IPS-15b (cell line): ENCODE measurements around the gene COL23A1.

Experiments
- H3K27me3 ChIP-seq: one replicate; pipeline ENCODE4 v1.6.1; 2013; ENCODE audit warnings: low read length; ENCODE audit not compliant: control insufficient read depth, insufficient read depth
- H3K36me3 ChIP-seq: one replicate; pipeline ENCODE4 v1.6.1; 2013; ENCODE audit warnings: low read length; ENCODE audit not compliant: control insufficient read depth, insufficient read depth
- H3K4me1 ChIP-seq: one replicate; pipeline ENCODE4 v1.6.1; 2013; ENCODE audit warnings: mild to moderate bottlenecking, low read length; ENCODE audit not compliant: control insufficient read depth, insufficient read depth
- H3K4me3 ChIP-seq: one replicate; pipeline ENCODE4 v1.5.1; 2013; ENCODE audit warnings: low read depth, low read length
- H3K9ac ChIP-seq: one replicate; pipeline ENCODE4 v1.6.1; 2013; ENCODE audit warnings: low read depth, mild to moderate bottlenecking, low read length
- H3K9me3 ChIP-seq: one replicate; pipeline ENCODE4 v1.6.1; 2013; ENCODE audit warnings: mild to moderate bottlenecking, low read length; ENCODE audit not compliant: control insufficient read depth, insufficient read depth

COL23A1 gene

DNA sequence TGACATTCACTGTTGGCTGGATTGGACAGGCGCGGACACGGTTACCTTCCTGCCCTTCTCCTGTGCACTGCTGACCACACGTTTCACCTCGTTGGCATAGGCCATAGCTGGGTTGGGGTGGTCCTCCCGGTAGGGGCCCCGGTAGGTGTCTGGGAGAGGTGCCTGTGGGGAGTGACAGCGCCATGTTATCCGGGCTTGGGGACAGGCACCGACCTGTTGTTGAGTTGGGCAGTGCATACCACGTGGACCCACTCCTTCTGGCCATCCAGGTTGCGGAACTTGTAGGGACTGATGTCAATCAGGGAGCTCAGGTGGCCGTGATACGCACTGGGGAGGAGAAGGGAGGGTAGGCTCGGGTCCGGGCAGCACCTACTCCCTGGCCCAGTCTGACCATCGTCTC, 365.8 kb downstream of the COL23A1 start:
- Histone ChIP-seq H3K9ac (no peak overlapping the region), H3K9me3 (no peaks in the 10 kb centered on the region), H3K4me3 (no peak overlapping the region), H3K4me1 (peaks cover 14% of the 10 kb centered on the region), H3K27me3 (no peaks in the 10 kb centered on the region), H3K36me3 (peaks cover 8% of the 10 kb centered on the region)

DNA sequence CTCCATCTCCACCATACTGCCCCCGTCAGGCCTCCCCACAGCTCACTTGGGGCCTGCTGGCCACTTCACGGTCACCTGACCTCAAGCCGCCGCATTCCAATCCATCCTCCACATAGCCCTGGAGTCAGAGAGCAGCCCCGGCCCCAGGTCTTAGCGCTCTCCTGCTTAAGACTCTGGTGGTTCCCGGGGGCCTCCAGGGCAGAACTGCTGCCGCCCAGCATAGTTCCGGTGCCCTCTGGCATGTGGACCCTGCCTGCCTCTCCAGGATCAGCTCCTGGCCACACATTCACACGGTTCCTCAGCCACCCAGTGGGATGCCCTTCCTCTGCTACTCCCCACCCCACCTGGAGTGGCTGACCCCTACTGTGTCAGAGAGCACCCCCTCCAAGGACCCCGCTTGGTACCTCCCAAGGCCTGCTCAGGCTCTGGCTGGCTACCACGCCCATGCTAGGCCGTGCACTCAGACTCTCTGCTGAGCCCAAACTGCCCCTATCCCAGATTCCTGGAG, 366.3 kb downstream of the COL23A1 start:
- H3K27me3 ChIP-seq, result no peaks in the 10 kb centered on the region
- H3K9me3 ChIP-seq, result no peaks in the 10 kb centered on the region
- no peak overlapping the region for H3K9ac ChIP-seq
- peaks cover 7% of the 10 kb centered on the region for H3K36me3 ChIP-seq
- peak overlapping the region; percentile 14 for H3K4me3 ChIP-seq
- H3K4me1 ChIP-seq, result peaks cover 14% of the 10 kb centered on the region

DNA sequence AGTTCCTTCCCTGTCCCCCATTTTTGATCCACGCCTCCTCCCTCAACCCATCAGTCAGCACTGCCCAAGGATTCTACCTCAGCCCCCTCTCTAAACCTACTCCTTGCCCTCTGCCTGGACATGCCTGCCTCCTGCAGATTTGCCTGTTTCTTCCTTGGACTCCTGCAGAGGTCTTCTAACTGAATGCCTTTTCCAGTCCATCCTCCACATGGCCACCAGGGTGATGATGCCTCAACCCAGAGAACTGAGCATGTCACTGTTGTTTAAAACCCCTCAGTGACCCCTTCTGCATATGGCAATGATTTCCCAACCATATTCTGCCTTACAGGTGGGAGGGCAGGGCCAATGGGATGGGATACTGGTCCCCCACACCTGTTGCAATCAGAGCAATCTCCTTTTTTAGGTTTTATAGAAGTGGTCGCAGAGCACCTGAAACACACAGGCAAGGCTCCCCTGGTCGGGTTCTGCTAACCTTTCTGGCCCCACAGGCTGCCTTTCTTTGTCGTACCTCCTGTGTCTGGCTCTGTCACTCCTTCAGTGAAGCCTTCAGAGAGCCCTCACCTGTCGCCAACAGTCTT, 366.9 kb downstream of the COL23A1 start:
- Histone ChIP-seq H3K9ac (peak overlapping the region; percentile 26), H3K9me3 (no peaks in the 10 kb centered on the region), H3K4me1 (peaks cover 14% of the 10 kb centered on the region), H3K27me3 (no peaks in the 10 kb centered on the region), H3K4me3 (no peak overlapping the region), H3K36me3 (peaks cover 2% of the 10 kb centered on the region)

DNA sequence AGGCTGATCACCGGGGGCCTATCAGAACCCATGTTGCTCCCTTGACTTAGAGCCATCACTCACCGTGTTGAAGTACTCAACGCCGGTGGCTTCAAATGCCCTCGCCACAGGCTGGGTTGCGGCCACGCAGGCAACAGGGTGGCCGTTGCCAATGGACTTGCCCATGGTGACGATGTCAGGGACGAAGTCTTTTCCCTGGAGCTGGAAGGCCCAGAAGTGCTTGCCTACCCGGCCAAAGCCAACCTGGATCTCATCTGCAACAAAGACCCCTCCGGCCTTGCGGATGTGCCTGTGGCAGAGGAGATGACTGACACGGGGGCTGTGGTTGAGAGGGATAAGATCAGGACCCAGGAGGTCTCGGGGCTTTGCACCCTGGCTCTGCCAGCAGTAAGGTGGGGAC, 367.9 kb downstream of the COL23A1 start:
- Histone ChIP-seq H3K27me3 (no peaks in the 10 kb centered on the region), H3K4me1 (peaks cover 14% of the 10 kb centered on the region), H3K4me3 (no peak overlapping the region), H3K36me3 (no peaks in the 10 kb centered on the region), H3K9ac (no peak overlapping the region), H3K9me3 (no peaks in the 10 kb centered on the region)

DNA sequence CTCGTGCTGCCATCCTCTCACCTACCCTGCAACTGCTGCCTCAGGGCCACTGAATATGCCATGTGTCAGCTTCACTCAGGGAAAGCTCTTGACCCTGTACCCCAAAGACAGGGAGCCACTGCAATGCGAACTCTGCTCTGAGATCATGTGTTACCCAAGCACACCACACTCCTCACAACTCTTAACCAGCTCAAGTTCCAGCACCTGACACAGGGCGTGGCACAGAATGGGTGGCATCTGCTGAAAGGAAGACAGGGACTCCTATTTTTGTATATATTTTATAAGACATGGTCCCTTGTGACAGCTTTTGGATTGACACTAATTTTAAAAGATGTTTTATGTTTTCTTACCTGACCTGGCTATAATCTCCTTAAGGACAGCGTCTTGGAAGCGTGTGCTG, 368.3 kb downstream of the COL23A1 start:
- H3K4me1 ChIP-seq, result peaks cover 14% of the 10 kb centered on the region
- H3K4me3 ChIP-seq, result no peak overlapping the region
- H3K36me3 ChIP-seq, result no peaks in the 10 kb centered on the region
- H3K9me3 ChIP-seq, result no peaks in the 10 kb centered on the region
- H3K9ac ChIP-seq, result no peak overlapping the region
- H3K27me3 ChIP-seq, result no peaks in the 10 kb centered on the region

DNA sequence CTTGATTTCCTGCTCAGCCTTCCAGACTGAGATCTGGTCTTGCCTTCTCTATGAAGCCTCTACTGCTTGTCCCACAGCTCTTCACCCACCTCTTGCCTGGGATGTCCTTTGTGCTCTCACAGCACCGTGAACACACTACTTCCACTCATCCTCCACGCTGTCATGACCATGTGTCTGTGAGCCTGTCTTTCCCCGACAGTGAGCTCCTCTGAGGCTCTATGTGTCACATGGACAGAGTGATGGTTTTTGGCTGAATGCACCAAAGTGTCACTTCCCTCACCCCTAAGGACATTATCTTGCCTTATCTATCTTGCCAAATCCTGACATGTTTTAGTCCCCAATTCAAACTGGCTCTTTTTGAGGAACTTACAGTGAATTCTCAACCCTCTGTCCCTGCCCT, 368.9 kb downstream of the COL23A1 start:
- Histone ChIP-seq H3K9ac (no peak overlapping the region), H3K27me3 (no peaks in the 10 kb centered on the region), H3K36me3 (peaks cover 5% of the 10 kb centered on the region), H3K4me1 (peaks cover 15% of the 10 kb centered on the region), H3K9me3 (no peaks in the 10 kb centered on the region), H3K4me3 (no peak overlapping the region)

DNA sequence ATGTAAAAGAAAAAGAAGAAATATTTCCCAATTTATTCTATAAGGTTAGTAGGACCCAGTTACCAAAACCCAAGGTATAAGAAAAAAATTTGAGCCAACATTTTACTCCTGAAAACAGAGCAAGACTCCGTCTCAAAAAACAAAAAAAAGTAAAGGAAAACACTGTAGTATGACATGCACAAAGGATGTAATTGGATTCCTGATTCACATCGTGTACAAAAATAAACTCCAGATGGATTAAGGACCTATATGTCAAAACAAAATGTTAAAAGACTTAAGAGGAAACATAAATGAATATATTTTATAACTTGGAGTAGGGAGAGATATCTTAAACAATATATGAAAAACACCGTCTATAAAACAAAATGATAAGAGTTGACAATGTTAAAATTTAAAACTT, 371.4 kb downstream of the COL23A1 start:
- Histone ChIP-seq H3K36me3 (peaks cover 24% of the 10 kb centered on the region), H3K4me1 (peaks cover 12% of the 10 kb centered on the region), H3K9ac (no peak overlapping the region), H3K9me3 (no peaks in the 10 kb centered on the region), H3K27me3 (no peaks in the 10 kb centered on the region), H3K4me3 (no peak overlapping the region)

DNA sequence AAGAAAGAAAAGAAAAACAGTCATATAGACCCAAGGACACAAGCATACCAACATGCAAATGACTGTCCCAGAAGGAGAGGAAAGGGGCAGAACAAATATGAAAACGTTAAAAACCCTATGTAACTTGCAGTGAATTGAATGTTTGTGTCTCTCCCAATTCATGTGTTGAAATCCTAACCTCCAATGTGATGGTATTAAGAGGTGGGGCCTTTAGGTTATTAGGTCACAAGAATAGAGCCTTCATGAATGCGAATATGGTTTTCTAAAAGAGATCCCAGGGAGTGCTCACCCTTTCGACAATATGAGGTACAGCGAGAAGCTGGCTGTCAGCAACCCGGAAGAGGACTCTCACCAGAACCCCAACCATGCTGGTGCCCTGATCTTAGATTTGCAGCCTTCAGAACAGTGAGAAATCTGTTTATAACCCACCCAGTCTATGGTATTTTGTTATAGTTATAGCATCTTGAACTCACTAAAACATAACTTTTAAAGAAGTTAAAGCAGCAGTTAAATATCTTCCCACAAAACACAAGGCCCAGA, 371.9 kb downstream of the COL23A1 start:
- Histone ChIP-seq H3K27me3 (no peaks in the 10 kb centered on the region), H3K9ac (no peak overlapping the region), H3K9me3 (no peaks in the 10 kb centered on the region), H3K4me3 (no peak overlapping the region), H3K4me1 (peaks cover 8% of the 10 kb centered on the region), H3K36me3 (peaks cover 25% of the 10 kb centered on the region)

DNA sequence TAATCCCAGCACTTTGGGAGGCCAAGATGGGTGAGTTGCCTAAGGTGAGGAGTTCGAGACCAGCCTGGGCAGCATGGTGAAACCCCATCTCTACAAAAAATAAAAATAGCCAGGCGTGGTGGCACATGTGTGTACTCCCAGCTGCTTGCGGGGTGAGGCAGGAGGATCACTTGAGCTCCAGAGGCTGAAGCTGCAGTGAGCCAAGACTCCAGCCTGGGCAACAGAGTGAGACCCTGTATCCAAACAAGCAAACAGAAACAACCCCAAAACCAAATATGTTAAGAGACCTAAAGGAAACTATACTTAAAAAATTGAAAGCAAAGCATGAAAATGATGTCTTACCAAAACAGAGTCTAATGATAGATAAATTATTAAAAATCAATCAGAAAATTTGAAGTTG, 373.4 kb downstream of the COL23A1 start:
- peaks cover 34% of the 10 kb centered on the region for H3K36me3 ChIP-seq
- H3K9ac ChIP-seq, result no peak overlapping the region
- peaks cover 4% of the 10 kb centered on the region for H3K4me1 ChIP-seq

DNA sequence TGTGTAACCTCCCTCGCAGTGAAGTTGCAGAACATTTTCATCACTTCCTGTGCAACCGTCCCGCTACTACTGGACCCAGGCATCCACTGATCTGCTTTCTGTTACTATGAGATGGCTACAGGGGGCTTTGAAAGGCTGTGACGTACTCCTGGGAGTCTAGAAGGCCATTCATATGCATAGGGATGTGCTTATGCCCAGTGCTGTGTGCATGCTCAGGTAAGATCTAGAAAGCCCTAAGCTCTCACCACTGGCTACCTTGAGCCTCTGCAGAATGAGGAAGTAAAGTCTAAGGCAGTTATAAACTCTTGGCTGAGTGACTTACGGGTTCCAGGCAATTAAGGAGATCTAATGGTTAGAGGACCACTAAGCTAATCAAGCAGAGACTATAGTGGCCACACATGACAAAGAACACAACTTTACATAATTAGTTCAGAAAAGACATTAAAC, 374.1 kb downstream of the COL23A1 start:
- H3K27me3 ChIP-seq, result no peaks in the 10 kb centered on the region
- H3K36me3 ChIP-seq, result peaks cover 41% of the 10 kb centered on the region
- no peak overlapping the region for H3K9ac ChIP-seq
- H3K4me1 ChIP-seq, result peaks cover 4% of the 10 kb centered on the region
- H3K9me3 ChIP-seq, result no peaks in the 10 kb centered on the region
- no peak overlapping the region for H3K4me3 ChIP-seq

More for the DNA sequence above, 373.4 kb downstream of the COL23A1 start:
- Histone ChIP-seq H3K4me3 (no peak overlapping the region), H3K9me3 (no peaks in the 10 kb centered on the region), H3K27me3 (no peaks in the 10 kb centered on the region)

DNA sequence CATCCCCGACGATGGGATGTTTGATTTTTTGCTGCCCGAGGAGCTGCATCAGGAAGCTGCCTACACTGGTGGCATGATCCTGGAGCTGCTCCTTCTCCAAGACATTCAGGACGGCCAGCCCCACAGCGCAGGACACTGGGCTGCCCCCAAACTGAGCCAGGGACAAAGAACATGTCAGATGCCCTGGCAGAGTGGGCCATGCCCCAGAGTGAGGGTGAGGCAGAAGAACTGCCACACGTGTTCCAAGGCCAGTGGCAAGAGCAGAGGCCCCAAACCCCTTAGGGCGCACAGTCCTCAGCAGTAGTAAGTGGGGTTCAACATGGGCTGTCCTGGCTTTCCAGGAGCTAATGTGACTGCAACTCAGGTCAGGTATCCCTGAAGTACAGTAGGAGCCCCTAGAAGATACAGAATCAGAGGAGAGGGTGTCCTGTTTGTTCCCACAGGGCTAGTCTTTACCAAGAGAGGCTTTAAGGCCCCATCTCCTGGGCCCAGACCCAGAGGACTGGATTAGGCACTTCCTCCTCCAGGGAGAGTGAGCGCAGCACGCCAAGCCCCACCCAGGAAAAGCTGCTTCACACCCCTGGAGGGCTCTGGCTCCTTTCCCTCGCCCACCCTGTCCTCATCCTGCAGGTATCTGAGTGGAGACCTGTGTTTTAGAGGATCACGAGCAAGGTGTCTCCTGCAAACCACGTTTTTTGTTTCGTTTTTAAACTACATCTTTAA, 374.8 kb downstream of the COL23A1 start:
- Histone ChIP-seq H3K36me3 (peaks cover 45% of the 10 kb centered on the region), H3K4me1 (peaks cover 4% of the 10 kb centered on the region), H3K4me3 (no peak overlapping the region), H3K9ac (no peak overlapping the region), H3K27me3 (no peaks in the 10 kb centered on the region), H3K9me3 (no peaks in the 10 kb centered on the region)
